ENCODE data around the gene TMOD3. TPM values are rescaled to one million over a fixed set of nuclear protein-coding genes. Genes with fewer than 3 reads are reported as not detected.

The TMOD3 gene
- total RNA-seq, 1 experiment from 2014 or later: 94.6 TPM

GRCh38 chr15:51931016-51931415, 101.6 kb downstream of the TMOD3 start:
- CTCF ChIA-PET: interaction anchor here (0.6 kb wide), 1 partner anchor 282 kb away, joined by 3 read pairs; no protein-coding TSS in a partner anchor
- intact Hi-C loops (cut with micrococcal nuclease): no loop called here
- H3K36me3 Mint-ChIP-seq (ENCODE audit: insufficient read depth, unreplicated experiment): peaks cover 85% of the 10 kb centered on the region
- H3K27ac Mint-ChIP-seq (ENCODE audit: low read depth, unreplicated experiment): no peak overlapping the region
- H3K4me3 Mint-ChIP-seq (ENCODE audit: unreplicated experiment): no peak overlapping the region
- no peaks in the 10 kb centered on the region for H3K9me3 Mint-ChIP-seq (ENCODE audit: unreplicated experiment)
- DNase-seq (ENCODE audit: unreplicated experiment): no peak
- no peaks in the 10 kb centered on the region for H3K4me1 Mint-ChIP-seq (ENCODE audit: insufficient read depth, unreplicated experiment)
- BruUV-seq (replicated peaks): no TSS peak
- POLR2A ChIA-PET: interaction anchor here (1.7 kb wide), 1 partner anchor 10 kb away, joined by 8 read pairs; no protein-coding TSS in a partner anchor
- no peak for TF ChIP-seq CTCF (IDR thresholded peaks at IDR 0.05; ENCODE audit: unreplicated experiment)
- H3K27me3 Mint-ChIP-seq (ENCODE audit: insufficient read depth, unreplicated experiment): no peaks in the 10 kb centered on the region

- no TSS peak for BruUV-seq (replicated peaks)
- Mint-ChIP-seq H3K4me3 (ENCODE audit: unreplicated experiment) (no peak overlapping the region), H3K27me3 (ENCODE audit: insufficient read depth, unreplicated experiment) (no peaks in the 10 kb centered on the region), H3K4me1 (ENCODE audit: insufficient read depth, unreplicated experiment) (no peaks in the 10 kb centered on the region), H3K9me3 (ENCODE audit: unreplicated experiment) (no peaks in the 10 kb centered on the region), H3K36me3 (ENCODE audit: insufficient read depth, unreplicated experiment) (peaks cover 85% of the 10 kb centered on the region), H3K27ac (ENCODE audit: low read depth, unreplicated experiment) (no peak overlapping the region)
- intact Hi-C loops (cut with micrococcal nuclease): no loop called here
- TF ChIP-seq CTCF (IDR thresholded peaks at IDR 0.05; ENCODE audit: unreplicated experiment): no peak
- DNase-seq (ENCODE audit: unreplicated experiment): peak; percentile 69
- ChIA-PET POLR2A (interaction anchor here (1.7 kb wide), 1 partner anchor 9 kb away, joined by 8 read pairs; no protein-coding TSS in a partner anchor), CTCF (interaction anchor here (0.7 kb wide), 1 partner anchor 85 kb away, joined by 3 read pairs; no protein-coding TSS in a partner anchor)
Measured at GRCh38 chr15:51931638-51932037, 102.2 kb downstream of the TMOD3 start.

- no peak for TF ChIP-seq CTCF (IDR thresholded peaks at IDR 0.05; ENCODE audit: unreplicated experiment)
- no TSS peak for BruUV-seq (replicated peaks)
- H3K36me3 Mint-ChIP-seq (ENCODE audit: insufficient read depth, unreplicated experiment): peaks cover 85% of the 10 kb centered on the region
- H3K4me1 Mint-ChIP-seq (ENCODE audit: insufficient read depth, unreplicated experiment): no peaks in the 10 kb centered on the region
- no peak for DNase-seq (ENCODE audit: unreplicated experiment)
- no peak overlapping the region for H3K27ac Mint-ChIP-seq (ENCODE audit: low read depth, unreplicated experiment)
- POLR2A ChIA-PET: interaction anchor here (1.7 kb wide), 1 partner anchor 9 kb away, joined by 8 read pairs; no protein-coding TSS in a partner anchor
- H3K4me3 Mint-ChIP-seq (ENCODE audit: unreplicated experiment): no peak overlapping the region
- no peaks in the 10 kb centered on the region for H3K9me3 Mint-ChIP-seq (ENCODE audit: unreplicated experiment)
- CTCF ChIA-PET: interaction anchor here (0.6 to 1.0 kb wide), 8 partner anchors 14 to 645 kb away, joined by 3 to 5 read pairs (median 3); no protein-coding TSS in a partner anchor
- intact Hi-C loops (cut with micrococcal nuclease): no loop called here
- H3K27me3 Mint-ChIP-seq (ENCODE audit: insufficient read depth, unreplicated experiment): no peaks in the 10 kb centered on the region
Measured at GRCh38 chr15:51932161-51932560, 102.7 kb downstream of the TMOD3 start.

GRCh38 chr15:51935466-51936104, 106.1 kb downstream of the TMOD3 start:
- intact Hi-C loops (cut with micrococcal nuclease): no loop called here

More at GRCh38 chr15:51935466-51936104, 106.1 kb downstream of the TMOD3 start:
- Mint-ChIP-seq H3K27ac (ENCODE audit: low read depth, unreplicated experiment) (no peak overlapping the region), H3K9me3 (ENCODE audit: unreplicated experiment) (no peaks in the 10 kb centered on the region), H3K36me3 (ENCODE audit: insufficient read depth, unreplicated experiment) (peaks cover 83% of the 10 kb centered on the region), H3K4me3 (ENCODE audit: unreplicated experiment) (no peak overlapping the region), H3K27me3 (ENCODE audit: insufficient read depth, unreplicated experiment) (no peaks in the 10 kb centered on the region), H3K4me1 (ENCODE audit: insufficient read depth, unreplicated experiment) (no peaks in the 10 kb centered on the region)
- no peak for DNase-seq (ENCODE audit: unreplicated experiment)
- BruUV-seq (replicated peaks): TSS peak; percentile 14
- ChIA-PET POLR2A (no interaction called here), CTCF (interaction anchor here (0.8 to 2.2 kb wide), 3 partner anchors 10 to 274 kb away, joined by 3 to 7 read pairs (median 3); no protein-coding TSS in a partner anchor)
- TF ChIP-seq CTCF (IDR thresholded peaks at IDR 0.05; ENCODE audit: unreplicated experiment): no peak
